ENCODE data around the gene ADCY6.

GRCh38 chr12:48786591-48787544 lies 2.0 kb downstream of the ADCY6 start:
- TF ChIP-seq CTCF (IDR thresholded peaks at IDR 0.05; ENCODE audit: insufficient read depth, low read length) (no peak), REST (IDR thresholded peaks at IDR 0.05; ENCODE audit: insufficient replicate concordance, low read depth) (no peak), POLR2AphosphoS5 (IDR thresholded peaks at IDR 0.05; ENCODE audit: low read depth) (no peak), SPI1 (IDR thresholded peaks at IDR 0.05; ENCODE audit: borderline replicate concordance, low read depth) (no peak)

Measured in HL-60 (cell line).